GM12878 (cell line): ENCODE results near the gene MAD1L1. TPM values are rescaled to one million over a fixed set of nuclear protein-coding genes. Genes with fewer than 3 reads are reported as not detected.

Experiments used
- ATAC-seq: fragments of 200-7000 bp; cut with Tn5 transposase; 3 replicates; pipeline ENCODE4 v1.9.1; 2020; ENCODE audit warnings: mild to moderate bottlenecking, moderate library complexity
- BruUV-seq: library from RNA; stranded (reverse); fragments of 400-500 nt; replicated peaks from 2 replicates; lab custom pipeline; 2021; lab: Mats Ljungman, UMichigan
- CTCF ChIA-PET: fragments of 300-600 bp; sonication (Branson Sonifier 250); formaldehyde crosslinking; extraction: SDS; loops from one replicate; lab custom pipeline; 2021; ENCODE audit warnings: inconsistent platforms; lab: Yijun Ruan, JAX
- POLR2A ChIA-PET: fragments of 350-600 bp; formaldehyde crosslinking; extraction: SDS; loops from one replicate; lab custom pipeline; 2021; ENCODE audit warnings: inconsistent platforms; lab: Charles Lee
- RAD21 ChIA-PET: fragments of 300-600 bp; sonication (Branson Sonifier 250); formaldehyde crosslinking; loops from one replicate; lab custom pipeline; 2023; ENCODE audit warnings: antibody characterized with exemption; ENCODE audit not compliant: unreplicated experiment; lab: Charles Lee
- SMC1A ChIA-PET: fragments of 300-600 bp; sonication (Branson Sonifier 250); formaldehyde crosslinking; loops from one replicate; lab custom pipeline; 2023; ENCODE audit not compliant: unreplicated experiment, uncharacterized antibody; lab: Charles Lee
- DNase-seq: peaks from one replicate; pipeline ENCODE4 v3.0.0-alpha.2; 2011; ENCODE audit warnings: low read depth, low spot score
- FAIRE-seq: peaks from 3 replicates; lab custom pipeline; 2011; peaks lifted over from hg19 to GRCh38; lab: Jason Lieb, UNC
- H2AFZ ChIP-seq: 2 replicates; pipeline ENCODE4 v1.6.0; 2011; ENCODE audit warnings: low read depth, low read length, control low read depth; ENCODE audit not compliant: control insufficient read depth
- H3K27ac ChIP-seq: 2 replicates; pipeline ENCODE4 v1.5.1; 2011; ENCODE audit warnings: control low read depth; ENCODE audit not compliant: control insufficient read depth, insufficient read depth
- H3K27me3 ChIP-seq, 2 experiments: replicated peaks in 1 of 2; 2 replicates each; pipeline versions ENCODE4 v1.6.0 to v1.6.1; 2011; ENCODE audit warnings: low read length in 1 of 2; ENCODE audit not compliant: control insufficient read depth in 2 of 2, insufficient read depth in 2 of 2
- H3K36me3 ChIP-seq, 2 experiments: 2 replicates each; pipeline ENCODE4 v1.5.1; 2011; ENCODE audit warnings: low read length in 1 of 2; ENCODE audit not compliant: control insufficient read depth in 2 of 2, insufficient read depth in 2 of 2
- H3K4me1 ChIP-seq: 2 replicates; pipeline ENCODE4 v1.6.1; 2011; ENCODE audit warnings: mild to moderate bottlenecking, low read length, moderate library complexity, mixed read lengths; ENCODE audit not compliant: control insufficient read depth, insufficient read depth
- H3K4me2 ChIP-seq: 2 replicates; pipeline ENCODE4 v1.6.0; 2011; ENCODE audit warnings: control low read depth; ENCODE audit not compliant: control insufficient read depth, insufficient read depth
- H3K4me3 ChIP-seq: fragments of 200-600 bp; sonication (generic); 2 replicates; pipeline ENCODE4 v1.5.1; 2016
- H3K79me2 ChIP-seq: 2 replicates; pipeline ENCODE4 v1.6.0; 2011; ENCODE audit warnings: low read length; ENCODE audit not compliant: control insufficient read depth, insufficient read depth
- H3K9ac ChIP-seq: 2 replicates; pipeline ENCODE4 v1.8.0; 2011; ENCODE audit warnings: low read length, control low read depth, mixed read lengths; ENCODE audit not compliant: control insufficient read depth, insufficient read depth
- H3K9me3 ChIP-seq: replicated peaks from 3 replicates; pipeline ENCODE4 v1.5.1; 2011; ENCODE audit warnings: mild to moderate bottlenecking, low read length; ENCODE audit not compliant: control insufficient read depth, insufficient read depth
- H4K20me1 ChIP-seq: 2 replicates; pipeline ENCODE4 v1.6.0; 2011; ENCODE audit not compliant: control insufficient read depth, insufficient read depth
- CBX5 ChIP-seq: sonication (generic); IDR thresholded peaks from 2 replicates; pipeline ENCODE4 v1.6.1; 2016; ENCODE audit warnings: low read depth, moderate library complexity, mild to moderate bottlenecking, inconsistent platforms
- MEF2A ChIP-seq: IDR thresholded peaks from 2 replicates; pipeline ENCODE4 v1.6.1; 2011; ENCODE audit warnings: low read depth, mild to moderate bottlenecking, low read length, moderate library complexity; ENCODE audit not compliant: insufficient read depth
- MTA3 ChIP-seq: IDR thresholded peaks from 2 replicates; pipeline ENCODE4 v1.6.1; 2012; ENCODE audit warnings: low read length, inconsistent platforms, borderline replicate concordance
- MXI1 ChIP-seq: fragments of 150-350 bp; IDR thresholded peaks from 2 replicates; pipeline ENCODE4 v1.6.1; 2011; ENCODE audit warnings: low read depth, mild to moderate bottlenecking, inconsistent platforms, low read length, improper control_type of control experiment
- PML ChIP-seq: IDR thresholded peaks from 2 replicates; pipeline ENCODE4 v1.6.1; 2012; ENCODE audit warnings: low read length, inconsistent platforms
- SREBF2 ChIP-seq: IDR thresholded peaks from 2 replicates; pipeline ENCODE4 v1.6.1; 2012; ENCODE audit warnings: mild to moderate bottlenecking, low read length
- TCF7 ChIP-seq: IDR thresholded peaks from 2 replicates; pipeline ENCODE4 v1.6.1; 2014; ENCODE audit warnings: antibody characterized with exemption, borderline replicate concordance
- USF2 ChIP-seq: IDR thresholded peaks from 2 replicates; pipeline ENCODE4 v1.6.1; 2011; ENCODE audit warnings: low read depth, low read length, improper control_type of control experiment, borderline replicate concordance
- WGBS: methylation state at CpG from one replicate; pipeline ENCODE4 v1.1.6; 2016; ENCODE audit warnings: low lambda C conversion rate; ENCODE audit not compliant: insufficient replicate concordance, insufficient coverage; ENCODE audit errors: missing lambda C conversion rate; 5-methylcytosine and 5-hydroxymethylcytosine counted together
- in situ Hi-C: fragments of 300-500 bp; cut with MboI; formaldehyde crosslinking; loops from 9 replicates; pipeline ENCODE4 v1.14.3; 2018; ENCODE audit warnings: mixed read lengths
- intact Hi-C: fragments of 100-400 bp; cut with micrococcal nuclease; formaldehyde crosslinking; loops from one replicate; pipeline ENCODE4 v1.14.2; 2022; ENCODE audit not compliant: unreplicated experiment
- polyA plus RNA-seq, 11 experiments: library from polyadenylated mRNA; depleted of rRNA in 4 of 11; unstranded in 6 of 11; stranded (reverse) in 5 of 11; fragments of >200 nt; fragmentation: Nextera tagmentation in 4 of 11; fragmentation: Illumina TruSeq in 1 of 11; extraction: Ambion mirVana in 4 of 11; extraction: Trizol in 1 of 11; gene quantifications; 1 replicate in 1 of 11; 2 replicates in 10 of 11; pipeline versions ENCODE4 v1.2.1 to v1.2.3, GENCODE V29; 2011 to 2016; ENCODE audit warnings: inconsistent platforms in 2 of 11, missing spikeins in 2 of 11, low read depth in 1 of 11
- total RNA-seq, 4 experiments: library from RNA; depleted of rRNA in 3 of 4; stranded (reverse); fragments of >200 nt in 3 of 4; fragmentation: Illumina TruSeq in 1 of 4; extraction: Trizol in 1 of 4; gene quantifications; 2 replicates each; pipeline versions ENCODE4 v1.2.1 to v1.2.3, GENCODE V29; 2013 to 2021

MAD1L1 gene
- total and polyA plus RNA-seq, 10 of the 15 experiments (the other 5 are each of a cell fraction or from before 2014, with no cell fraction given) = 2.2 to 76.8 (median 38.3) TPM

GRCh38 chr7:2152646-2153045, 80.1 kb downstream of the MAD1L1 start:
- TF ChIP-seq MTA3 (no peak), CBX5 (no peak), PML (no peak), MXI1 (no peak), MEF2A (no peak), SREBF2 (no peak), TCF7 (no peak)
- Histone ChIP-seq H3K27ac (no peak overlapping the region), H3K27me3 (no peaks in the 10 kb centered on the region), H3K4me3 (no peak overlapping the region), H3K4me1 (no peaks in the 10 kb centered on the region), H4K20me1 (no peaks in the 10 kb centered on the region), H2AFZ (no peak overlapping the region), H3K9me3 (no peaks in the 10 kb centered on the region), H3K4me2 (no peak overlapping the region), H3K36me3 (peaks cover 8 to 19% of the 10 kb centered on the region in 2 experiments; a peak in 3 of 4 replicates), H3K79me2 (no peaks in the 10 kb centered on the region), H3K9ac (no peak overlapping the region)
- no peak for DNase-seq
- no peak for FAIRE-seq
- ATAC-seq = no peak
- ChIA-PET POLR2A (no interaction called here), CTCF (interaction anchor here (1.2 kb wide), 1 partner anchor 13 kb away, joined by 3 read pairs; no protein-coding TSS in a partner anchor), RAD21 (no interaction called here), SMC1A (interaction anchor here (1.4 to 1.5 kb wide), 2 partner anchors 13 to 51 kb away, joined by 3 to 7 read pairs; no protein-coding TSS in a partner anchor)
- intact Hi-C loops (no loop called here), in situ Hi-C loops (no loop called here)
- WGBS = 94% methylated on average over 9 of the region's 9 CpGs
- BruUV-seq = no TSS peak

GRCh38 chr7:2151801-2152612, 80.7 kb downstream of the MAD1L1 start:
- Histone ChIP-seq H4K20me1 (no peaks in the 10 kb centered on the region), H3K4me1 (no peaks in the 10 kb centered on the region), H2AFZ (no peak overlapping the region), H3K79me2 (no peaks in the 10 kb centered on the region), H3K9me3 (no peaks in the 10 kb centered on the region), H3K36me3 (peaks cover 12 to 19% of the 10 kb centered on the region in 2 experiments; a peak in 3 of 4 replicates), H3K4me2 (no peak overlapping the region)
- ChIA-PET SMC1A (interaction anchor here (0.7 to 1.4 kb wide), 2 partner anchors 30 to 52 kb away, joined by 3 read pairs; no protein-coding TSS in a partner anchor), POLR2A (no interaction called here), CTCF (no interaction called here), RAD21 (no interaction called here)
- BruUV-seq = no TSS peak
- ATAC-seq = no peak
- no peak for FAIRE-seq
- intact Hi-C loops (no loop called here), in situ Hi-C loops (no loop called here)
- WGBS = 93% methylated on average over 24 of the region's 24 CpGs
- no peak for DNase-seq
- no peak for TF ChIP-seq USF2
- TF ChIP-seq, all 136 proteins: peak for 0
- no peak overlapping the region for H3K4me3 ChIP-seq
- no peaks in the 10 kb centered on the region for H3K27me3 ChIP-seq
- no peak overlapping the region for H3K27ac ChIP-seq
- H3K9ac ChIP-seq = no peak overlapping the region
